Peyer's patch (tissue), 4 donors: ENCODE data around the gene FAM83E.

Experiments used
- CTCF ChIP-seq, 6 experiments: fragments of 450-650 bp in 4 of 6; fragments of 200-600 bp in 2 of 6; sonication (generic) in 1 of 6; IDR thresholded peaks; one replicate each; pipeline ENCODE4 v1.5.1; 2017 to 2019; ENCODE audit warnings: antibody characterized with exemption in 6 of 6, mild to moderate bottlenecking in 3 of 6, moderate library complexity in 1 of 6
- POLR2A ChIP-seq, 2 donors: fragments of 450-650 bp; IDR thresholded peaks; one replicate each; pipeline ENCODE4 v1.5.1; 2017; ENCODE audit warnings: antibody characterized with exemption in 2 of 2, mild to moderate bottlenecking in 2 of 2, moderate library complexity in 2 of 2

- TF ChIP-seq CTCF (IDR thresholded peaks at IDR 0.05): peak in 1 of 6 experiments; percentile 7
- TF ChIP-seq POLR2A (IDR thresholded peaks at IDR 0.05): peak; percentile 85 to 97
These were observed 4.2 kb upstream of the FAM83E start, which contains the start of the genes RPL18 and SPHK2 for GRCh38 chr19:48618916-48619691.
